CD4-positive, alpha-beta T cell treated with Interleukin-1 beta for 1 hour (primary cell): ENCODE results near the gene NCOA5.

ENCODE experiments used
- DNase-seq, 2 donors: peaks; one replicate each; pipeline ENCODE4 v3.0.0-alpha.2; 2020 to 2022

Gene NCOA5

GRCh38 chr20:46034039-46034438 is 55.7 kb downstream of the NCOA5 start:
- no peak for DNase-seq

DNA sequence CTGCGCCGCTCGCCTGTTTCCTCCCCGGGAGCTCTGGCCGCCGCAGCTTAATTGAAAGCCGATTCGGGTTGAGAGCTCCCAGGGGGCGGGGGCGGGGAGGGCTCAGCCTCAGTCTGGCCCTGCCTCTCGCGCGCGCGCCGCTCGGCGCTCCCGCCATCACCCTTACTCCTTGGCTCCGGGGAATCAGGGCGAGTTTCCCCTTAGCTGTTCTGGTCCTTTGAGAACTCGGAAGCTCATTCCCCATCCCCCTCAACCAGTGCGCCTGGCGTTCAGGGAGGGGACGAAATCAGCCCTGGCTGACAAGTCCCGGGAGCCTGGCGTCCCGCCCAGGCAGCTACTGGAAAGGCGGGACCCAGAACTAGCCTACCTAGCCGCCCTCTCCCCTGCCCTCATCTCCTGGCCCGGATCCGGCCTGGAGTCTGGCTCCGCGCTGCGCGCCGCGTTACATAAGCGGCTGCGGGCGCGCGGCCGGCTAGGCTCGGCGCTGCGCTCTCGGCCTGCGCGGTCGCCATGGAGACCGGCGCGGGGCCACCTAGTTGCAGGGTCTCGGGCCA is 58.0 kb downstream of the NCOA5 start:
- no peak for DNase-seq

DNA sequence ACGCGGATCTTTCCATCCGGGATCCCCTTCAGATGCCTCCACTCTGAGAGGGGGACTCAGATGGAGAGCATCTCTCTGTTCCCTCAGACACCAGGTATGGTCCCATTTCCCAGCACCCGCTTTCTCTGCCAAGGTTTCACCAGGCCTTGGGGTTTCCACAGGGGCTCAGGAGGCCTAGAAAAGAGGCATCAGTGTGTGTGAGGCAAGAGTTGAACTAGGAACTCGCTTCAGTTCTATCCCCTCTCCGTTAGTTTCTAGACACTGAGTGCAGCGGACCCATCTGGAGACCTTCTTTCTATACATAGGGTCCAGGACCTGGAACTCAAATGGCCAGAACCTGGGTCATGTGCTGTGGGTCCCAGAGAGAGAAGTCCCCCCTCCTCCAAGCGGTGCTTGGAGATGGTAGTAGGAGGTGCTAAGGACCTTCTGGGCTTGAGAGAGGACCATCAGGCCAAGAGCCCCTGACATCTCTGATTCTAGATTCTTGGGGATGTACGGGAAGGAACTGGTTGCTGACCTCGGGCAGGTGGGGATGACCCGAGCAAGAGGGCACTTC is 58.7 kb downstream of the NCOA5 start:
- no peak for DNase-seq

- DNase-seq: no peak
Measured at GRCh38 chr20:46030284-46031013, 59.3 kb downstream of the NCOA5 start.

DNA sequence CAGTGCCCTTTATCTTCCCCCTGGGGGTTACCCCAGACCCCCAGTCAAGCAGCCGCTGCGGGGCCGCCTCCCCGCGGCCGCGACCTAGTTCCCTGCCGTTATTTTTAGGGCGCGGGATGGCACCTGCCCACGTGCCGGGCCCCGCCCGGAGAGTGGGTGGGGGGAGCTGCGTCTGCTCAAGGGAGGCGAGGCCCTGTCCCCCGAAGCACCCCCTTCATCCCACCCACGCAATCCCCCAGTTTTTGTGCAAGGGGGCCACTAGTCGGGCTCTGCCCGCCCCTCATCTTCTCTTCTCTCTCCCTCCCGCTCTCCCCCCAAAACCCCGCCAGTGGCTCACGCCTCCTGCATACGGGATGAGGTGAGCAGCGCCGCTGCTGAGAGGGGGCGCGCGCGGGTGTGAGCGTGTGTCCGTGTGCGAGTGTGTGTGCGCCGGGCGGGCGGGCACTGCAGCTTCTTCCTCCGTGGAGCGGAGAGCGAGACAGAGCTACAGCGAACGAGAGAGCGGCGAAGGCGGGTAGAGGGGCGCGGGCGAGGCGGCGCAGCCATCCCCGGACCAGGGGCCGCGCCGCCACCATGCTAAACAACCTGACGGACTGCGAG is 60.9 kb downstream of the NCOA5 start, which contains the start of gene SLC12A5:
Gene SLC12A5 (plus strand): TSS at position 444 of the 600 bp plus-strand sequence. CDS start 130 bp downstream, at position 574.
- no peak for DNase-seq

- no peak for DNase-seq
Measured at GRCh38 chr20:46028110-46028509, 61.7 kb downstream of the NCOA5 start.

GRCh38 chr20:46027245-46027853 is 62.4 kb downstream of the NCOA5 start:
- DNase-seq: peak in 1 of 2 donors; percentile 23

GRCh38 chr20:46025376-46025783 is 64.4 kb downstream of the NCOA5 start:
- DNase-seq: no peak

GRCh38 chr20:46023999-46024398 is 65.8 kb downstream of the NCOA5 start:
- no peak for DNase-seq

- no peak for DNase-seq
Measured at GRCh38 chr20:46023148-46023484, 66.6 kb downstream of the NCOA5 start.

DNA sequence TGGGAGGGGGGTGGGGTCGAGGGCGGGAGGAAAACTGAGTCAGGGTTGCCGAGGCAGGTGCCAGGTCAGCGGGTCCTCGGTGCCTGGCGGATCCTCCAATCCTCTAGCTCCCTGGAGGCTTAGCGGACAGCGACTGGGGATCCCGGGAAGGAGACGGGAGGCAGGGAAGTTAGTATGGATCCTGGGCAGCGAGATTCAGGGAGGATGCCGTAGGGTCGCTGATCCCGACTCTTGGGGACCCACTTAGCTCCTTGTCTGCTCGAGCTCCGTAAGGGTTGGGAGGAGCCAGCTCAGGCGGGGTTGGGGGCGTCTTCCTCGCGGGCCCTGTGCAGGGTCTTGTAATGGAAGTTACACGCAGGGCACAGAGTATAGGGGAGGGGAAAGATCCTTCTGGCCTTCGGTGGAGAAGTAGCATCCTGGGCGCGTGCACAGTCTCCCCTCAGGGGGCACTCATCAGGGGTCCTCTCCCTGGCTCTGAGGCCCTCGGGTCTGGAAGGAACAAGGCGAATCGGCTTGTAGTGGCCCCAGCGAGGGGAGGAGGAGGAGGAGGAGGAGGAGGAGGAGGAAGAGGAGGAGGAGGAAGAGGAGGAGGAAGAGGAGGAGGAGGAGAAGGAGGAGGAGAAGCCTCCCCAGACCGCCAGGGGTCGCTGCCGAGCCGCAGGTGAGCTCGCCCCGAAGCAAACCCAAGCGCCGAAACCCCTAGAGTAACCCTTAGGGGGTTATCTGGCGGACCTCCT is 67.2 kb downstream of the NCOA5 start:
- peak; percentile 70 to 76 for DNase-seq

DNA sequence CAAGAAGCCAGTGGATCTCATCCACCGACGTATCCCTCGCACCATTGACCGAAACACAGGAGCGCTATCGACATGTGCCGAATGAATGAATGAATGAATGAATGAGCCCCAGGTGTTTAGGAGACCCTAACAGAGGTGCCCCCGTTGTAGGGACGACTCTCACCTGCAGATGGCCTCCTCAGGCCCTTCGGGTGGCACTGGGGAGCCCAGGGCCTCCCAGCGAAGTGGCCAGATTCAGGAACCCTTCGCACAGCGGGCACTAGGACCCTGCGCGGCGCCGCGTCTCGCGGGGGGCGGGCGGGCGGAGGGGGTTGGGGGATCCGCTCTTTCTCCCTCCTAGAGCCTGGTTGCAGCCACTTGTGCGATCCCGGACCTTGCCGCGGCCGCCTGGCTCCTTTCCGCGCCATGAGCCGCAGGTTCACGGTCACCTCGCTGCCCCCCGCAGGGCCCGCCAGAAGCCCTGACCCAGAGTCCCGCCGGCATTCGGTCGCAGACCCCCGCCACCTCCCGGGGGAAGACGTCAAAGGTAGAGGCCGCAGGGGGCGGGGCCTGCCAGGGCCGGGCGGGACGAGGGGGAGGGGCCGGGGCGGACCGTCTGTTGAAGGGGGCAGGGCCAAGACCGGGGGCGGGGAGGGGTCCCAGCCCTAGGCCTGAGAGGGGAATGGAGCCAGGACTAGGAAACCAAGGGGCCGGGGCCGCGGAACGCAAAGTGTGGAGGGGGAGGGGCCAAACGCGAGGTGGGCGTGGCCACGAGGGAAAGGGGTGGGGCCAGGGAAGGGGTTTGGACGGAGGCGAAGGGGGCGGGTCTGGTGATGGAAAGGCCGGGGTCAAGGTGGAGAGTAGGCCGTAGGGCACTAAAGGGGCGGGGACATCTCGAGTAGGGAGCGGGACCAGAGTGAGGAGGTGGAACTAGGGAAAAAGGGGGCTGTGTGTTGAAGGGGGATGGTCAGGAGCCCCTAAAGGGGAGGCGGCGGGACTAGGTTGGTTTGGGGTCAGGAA is 68.1 kb downstream of the NCOA5 start:
- DNase-seq: peak; percentile 37 to 44

GRCh38 chr20:46020555-46020954 is 69.2 kb downstream of the NCOA5 start:
- DNase-seq: no peak

- DNase-seq: no peak
Measured at GRCh38 chr20:46018611-46019010, 71.2 kb downstream of the NCOA5 start.

- no peak for DNase-seq
Measured at GRCh38 chr20:46018112-46018511, 71.7 kb downstream of the NCOA5 start.

DNA sequence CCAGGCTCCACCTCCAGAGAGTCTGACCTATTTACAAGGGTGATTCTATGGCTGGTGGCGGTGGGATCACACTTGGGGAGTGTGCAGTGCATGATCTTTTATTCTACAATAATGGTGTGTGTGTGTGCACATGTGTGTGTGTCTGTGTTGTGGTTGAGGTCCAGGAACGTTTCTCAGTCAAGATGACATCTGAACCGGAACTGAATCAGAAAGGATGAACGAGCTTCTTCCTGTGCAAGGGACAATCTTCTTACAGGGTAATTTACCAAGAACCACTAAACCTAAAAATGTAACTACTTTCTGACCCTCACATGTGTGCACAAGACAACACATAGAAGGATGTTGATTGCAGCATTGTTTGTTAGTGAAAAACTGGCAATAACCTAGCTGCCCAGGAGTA is 72.5 kb downstream of the NCOA5 start:
- DNase-seq: no peak

GRCh38 chr20:46014517-46015396 is 75.0 kb downstream of the NCOA5 start:
- no peak for DNase-seq

DNA sequence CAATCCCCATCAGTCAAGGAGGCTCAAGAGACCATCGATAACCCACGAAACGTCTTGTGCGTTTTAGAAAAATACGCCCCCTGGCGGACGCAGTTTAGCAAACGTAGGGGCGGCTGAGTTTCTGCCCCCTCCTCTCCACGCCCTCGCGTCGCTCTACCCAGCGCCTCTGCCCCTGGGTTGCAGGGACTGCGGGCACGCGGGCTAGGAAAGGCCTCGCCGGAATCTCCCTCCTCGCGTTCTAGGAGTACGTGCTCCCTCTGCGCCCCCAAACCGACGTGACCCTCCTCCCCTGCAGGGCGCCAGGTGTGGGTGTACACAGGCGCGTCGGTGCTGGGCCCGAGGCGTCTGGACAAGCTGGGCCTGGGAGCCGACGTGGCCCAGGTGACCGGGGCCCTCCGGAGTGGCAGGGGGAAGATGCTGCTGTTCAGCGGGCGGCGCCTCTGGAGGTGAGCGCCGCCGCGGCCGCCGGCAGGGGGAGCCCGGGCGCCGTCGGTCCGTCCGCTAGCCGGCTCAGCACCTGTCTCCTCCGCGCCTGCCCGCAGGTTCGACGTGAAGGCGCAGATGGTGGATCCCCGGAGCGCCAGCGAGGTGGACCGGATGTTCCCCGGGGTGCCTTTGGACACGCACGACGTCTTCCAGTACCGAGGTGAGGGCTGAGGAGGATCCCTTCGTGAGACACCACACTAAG is 75.8 kb downstream of the NCOA5 start:
- DNase-seq: peak; percentile 70 to 77

DNA sequence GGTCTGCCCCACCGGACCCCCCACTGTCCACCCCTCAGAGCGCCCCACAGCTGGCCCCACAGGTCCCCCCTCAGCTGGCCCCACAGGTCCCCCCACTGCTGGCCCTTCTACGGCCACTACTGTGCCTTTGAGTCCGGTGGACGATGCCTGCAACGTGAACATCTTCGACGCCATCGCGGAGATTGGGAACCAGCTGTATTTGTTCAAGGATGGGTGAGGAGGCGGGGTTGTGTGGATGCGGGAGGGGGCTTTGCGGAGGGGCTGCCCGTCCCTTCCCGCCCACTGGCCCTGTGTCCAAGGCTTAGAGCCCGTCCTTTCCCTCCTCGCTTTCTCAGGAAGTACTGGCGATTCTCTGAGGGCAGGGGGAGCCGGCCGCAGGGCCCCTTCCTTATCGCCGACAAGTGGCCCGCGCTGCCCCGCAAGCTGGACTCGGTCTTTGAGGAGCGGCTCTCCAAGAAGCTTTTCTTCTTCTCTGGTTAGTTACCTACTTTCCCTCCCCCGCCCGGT is 76.4 kb downstream of the NCOA5 start:
- DNase-seq: no peak

DNA sequence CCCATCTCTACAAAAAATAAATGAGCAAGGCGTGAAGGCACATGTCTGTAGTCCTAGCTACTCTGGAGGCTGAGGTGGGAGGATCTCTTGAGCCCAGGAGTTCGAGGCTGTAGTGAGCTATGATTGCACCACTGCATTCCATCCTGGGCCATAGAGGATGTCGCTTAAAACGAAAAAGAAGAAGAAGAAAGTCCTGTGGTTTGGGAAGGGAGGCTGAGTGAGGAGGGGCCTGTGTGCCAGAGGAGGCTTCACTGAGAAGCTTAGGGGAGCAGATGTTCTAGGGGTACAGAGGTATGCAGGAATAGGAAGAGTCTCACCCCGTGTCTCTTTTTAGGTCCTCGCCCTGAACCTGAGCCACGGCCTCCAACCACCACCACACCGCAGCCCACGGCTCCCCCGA is 76.8 kb downstream of the NCOA5 start:
- no peak for DNase-seq
